HG02840 (cell line): ENCODE measurements around the gene EXOC3.

Source experiments
- ATAC-seq: cut with Tn5 transposase; IDR thresholded peaks from one replicate; pipeline ENCODE4 v1.9.1; 2021; ENCODE audit warnings: mild to moderate bottlenecking, moderate library complexity, moderate number of reproducible peaks; ENCODE audit not compliant: unreplicated experiment, low FRiP score

EXOC3 gene

GRCh38 chr5:424301-425110, 18.5 kb upstream of the EXOC3 start:
- peak; percentile 77 for ATAC-seq

GRCh38 chr5:425714-426113, 17.3 kb upstream of the EXOC3 start:
- no peak for ATAC-seq

- ATAC-seq: no peak
Observed at GRCh38 chr5:426392-426976, 16.5 kb upstream of the EXOC3 start.

GRCh38 chr5:427415-428087, 15.4 kb upstream of the EXOC3 start:
- no peak for ATAC-seq

GRCh38 chr5:428219-428618, 14.8 kb upstream of the EXOC3 start:
- no peak for ATAC-seq

GRCh38 chr5:428754-429452, 14.1 kb upstream of the EXOC3 start:
- ATAC-seq: no peak

GRCh38 chr5:429453-430188, 13.4 kb upstream of the EXOC3 start:
- ATAC-seq: no peak

- no peak for ATAC-seq
Observed at GRCh38 chr5:430214-430925, 12.6 kb upstream of the EXOC3 start.

GRCh38 chr5:431001-431710, 11.8 kb upstream of the EXOC3 start:
- no peak for ATAC-seq

- ATAC-seq: no peak
Observed at GRCh38 chr5:431711-432050, 11.3 kb upstream of the EXOC3 start.

GRCh38 chr5:432201-432927, 10.6 kb upstream of the EXOC3 start:
- ATAC-seq: no peak

GRCh38 chr5:432928-433791, 9.8 kb upstream of the EXOC3 start:
- no peak for ATAC-seq

GRCh38 chr5:433836-434235, 9.1 kb upstream of the EXOC3 start:
- ATAC-seq: no peak

GRCh38 chr5:434443-435146, 8.4 kb upstream of the EXOC3 start:
- no peak for ATAC-seq

- ATAC-seq: no peak
Observed at GRCh38 chr5:435156-435790, 7.7 kb upstream of the EXOC3 start.

- no peak for ATAC-seq
Observed at GRCh38 chr5:435961-436640, 6.9 kb upstream of the EXOC3 start.
